RCC 7860 (cell line): ENCODE data around the gene BMP8B.
"Not testable (repeated sequence)": the region's sequence is repeated elsewhere in the genome, so short reads cannot be mapped to it uniquely, and the experiment has no call there.

Experiments used
- DNase-seq: peaks from one replicate; pipeline ENCODE4 v3.0.0-alpha.2; 2015; ENCODE audit warnings: low spot score
- FAIRE-seq: peaks from 2 replicates; lab custom pipeline; 2012; peaks lifted over from hg19 to GRCh38; lab: Jason Lieb, UNC

The BMP8B gene

DNA sequence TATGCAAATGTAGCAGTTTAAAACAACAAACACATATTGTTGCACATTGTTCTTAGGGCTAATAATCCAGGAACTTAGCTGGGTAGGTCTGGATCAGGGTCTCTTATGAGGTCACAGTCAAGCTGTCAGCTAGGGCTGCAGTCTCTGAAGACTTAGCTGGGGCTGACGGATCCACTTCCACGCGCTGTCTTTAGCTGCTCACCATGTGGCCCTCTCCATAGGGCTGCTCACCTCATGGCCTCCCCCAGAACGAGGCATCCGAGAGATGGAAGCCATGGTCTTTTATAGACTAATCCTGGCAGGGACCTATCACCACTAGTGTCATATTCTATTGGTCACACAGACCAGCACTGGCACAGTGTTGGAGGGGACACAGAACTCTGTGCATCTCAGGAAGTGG is 8.8 kb downstream of the BMP8B start:
- no peak for DNase-seq
- FAIRE-seq = no peak

DNA sequence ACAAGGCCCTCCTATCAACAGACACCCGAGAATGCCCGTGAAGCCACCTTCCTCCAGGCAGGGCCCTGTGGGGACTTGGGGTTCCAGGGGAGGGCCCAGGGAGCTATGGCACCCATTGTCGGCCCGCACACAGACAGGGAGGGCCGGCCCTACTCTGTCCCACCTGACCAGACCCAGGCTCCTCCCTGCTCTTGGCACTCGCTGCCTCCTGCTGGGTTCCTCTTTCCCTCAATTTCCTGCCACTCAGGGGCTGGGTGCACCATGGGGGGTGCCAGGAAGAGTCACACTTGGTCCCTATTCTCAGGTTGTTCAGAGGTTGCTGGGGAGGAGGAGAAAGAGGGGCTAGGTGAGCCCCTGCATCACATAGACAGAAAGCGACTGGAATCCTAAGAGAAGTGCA is 9.5 kb downstream of the BMP8B start:
- DNase-seq = no peak
- no peak for FAIRE-seq

DNA sequence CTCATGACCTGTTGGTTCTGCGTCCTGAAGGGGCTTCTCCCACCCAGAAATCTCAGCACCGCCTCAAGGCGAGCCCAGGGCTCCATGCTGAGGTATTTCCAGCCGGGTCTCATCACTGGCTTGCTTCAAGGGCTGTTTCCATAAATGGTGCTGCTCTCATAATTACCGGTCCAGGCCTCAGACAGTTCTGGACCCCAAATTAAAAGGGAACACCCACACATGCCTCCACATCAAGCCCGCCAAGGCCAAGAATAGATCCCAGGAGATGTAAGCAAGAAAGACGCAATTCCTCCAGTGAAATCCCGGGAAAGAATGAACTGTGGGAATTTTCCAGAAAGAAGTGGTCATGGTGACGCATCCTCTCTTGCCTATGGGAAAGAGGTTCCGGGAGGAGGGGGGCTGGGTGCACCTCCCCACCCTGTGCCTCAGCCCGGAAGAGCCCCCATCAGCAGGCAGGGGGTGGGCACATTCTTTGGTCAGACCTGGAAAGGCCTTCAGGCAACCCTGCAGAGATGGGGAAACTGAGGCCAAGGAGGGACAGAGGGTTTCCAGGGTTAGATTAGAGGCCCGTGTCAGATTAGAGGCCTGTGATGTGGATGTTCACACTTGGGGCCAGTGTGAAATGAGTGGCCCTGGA is 10.1 kb downstream of the BMP8B start:
- DNase-seq, FAIRE-seq: not testable (repeated sequence)

DNA sequence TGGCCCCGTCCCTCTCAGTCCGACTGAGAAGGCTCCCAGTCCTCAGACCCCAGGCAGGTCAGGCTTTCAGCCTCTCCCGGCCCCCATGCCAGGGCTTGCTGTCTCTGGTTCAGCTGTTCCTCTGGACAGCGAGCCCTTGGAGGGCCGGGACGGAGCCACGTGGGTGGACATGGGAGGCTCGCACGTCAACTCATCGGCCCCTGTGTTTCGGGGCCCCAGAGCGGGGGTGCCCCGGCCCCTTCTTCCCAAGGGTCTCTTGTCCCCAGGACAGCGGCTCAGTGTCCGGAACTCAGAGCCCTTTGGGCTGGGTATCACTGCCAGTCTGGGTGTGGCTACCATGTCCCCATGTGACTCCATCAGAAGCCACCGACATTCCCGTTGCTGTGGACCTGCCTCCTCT is 10.8 kb downstream of the BMP8B start:
- FAIRE-seq = not testable (repeated sequence)

DNA sequence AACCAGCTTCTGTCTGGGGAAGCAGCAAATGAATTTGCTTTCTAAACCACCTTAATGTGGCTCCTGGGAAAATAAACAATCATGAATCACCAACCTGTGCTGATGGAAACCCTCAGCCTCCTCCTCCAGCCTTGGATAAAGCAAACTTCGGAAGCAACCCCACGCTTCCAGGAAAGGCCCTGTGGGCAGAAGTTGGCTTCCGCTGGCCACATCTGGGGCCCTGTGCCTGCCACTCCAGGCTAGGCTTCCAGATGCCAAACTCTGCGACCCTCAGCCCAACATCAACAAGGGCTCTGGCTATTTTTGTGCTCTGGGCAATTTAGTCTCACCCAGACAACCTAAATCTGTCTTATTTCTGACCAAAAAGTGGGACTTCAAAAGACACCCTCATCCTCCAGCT is 11.4 kb downstream of the BMP8B start:
- no peak for DNase-seq
- FAIRE-seq = no peak

More for the DNA sequence above, 10.8 kb downstream of the BMP8B start:
- DNase-seq = not testable (repeated sequence)

DNA sequence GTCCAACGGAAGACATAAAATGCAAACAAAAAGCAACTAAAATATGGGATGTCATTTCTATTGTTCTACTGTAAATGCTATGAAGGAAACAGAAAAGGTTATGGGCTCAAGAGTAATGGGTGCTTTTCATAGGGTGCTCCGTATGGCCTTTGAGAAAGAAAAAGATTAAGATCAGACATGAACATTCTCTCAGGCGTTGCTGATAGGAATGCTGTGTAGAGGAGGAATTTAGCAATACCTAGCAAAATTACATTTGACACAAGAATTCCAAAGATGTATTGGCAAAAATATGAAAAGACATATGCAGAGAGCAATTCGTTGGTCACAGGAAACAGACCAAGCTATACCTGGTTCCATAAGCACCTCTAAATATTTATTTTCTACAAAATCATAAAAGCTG is 11.8 kb downstream of the BMP8B start:
- FAIRE-seq (no peak), DNase-seq (no peak)

DNA sequence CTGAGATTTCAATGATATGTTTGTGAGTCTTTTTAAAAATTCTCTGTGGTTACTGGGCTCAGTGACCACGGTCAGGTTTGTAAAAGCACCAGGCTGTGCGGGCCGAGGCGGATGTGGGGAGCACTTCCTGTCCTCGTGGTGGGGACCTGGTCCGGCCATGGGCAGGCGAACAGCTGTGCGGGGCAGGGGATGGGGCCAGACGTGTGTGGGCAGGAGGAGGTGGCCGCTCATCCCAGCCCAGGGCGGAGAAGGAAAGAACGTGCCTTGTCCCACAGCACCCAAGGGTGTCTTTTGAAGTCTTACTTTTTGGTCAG is 12.3 kb downstream of the BMP8B start:
- no peak for FAIRE-seq
- no peak for DNase-seq

DNA sequence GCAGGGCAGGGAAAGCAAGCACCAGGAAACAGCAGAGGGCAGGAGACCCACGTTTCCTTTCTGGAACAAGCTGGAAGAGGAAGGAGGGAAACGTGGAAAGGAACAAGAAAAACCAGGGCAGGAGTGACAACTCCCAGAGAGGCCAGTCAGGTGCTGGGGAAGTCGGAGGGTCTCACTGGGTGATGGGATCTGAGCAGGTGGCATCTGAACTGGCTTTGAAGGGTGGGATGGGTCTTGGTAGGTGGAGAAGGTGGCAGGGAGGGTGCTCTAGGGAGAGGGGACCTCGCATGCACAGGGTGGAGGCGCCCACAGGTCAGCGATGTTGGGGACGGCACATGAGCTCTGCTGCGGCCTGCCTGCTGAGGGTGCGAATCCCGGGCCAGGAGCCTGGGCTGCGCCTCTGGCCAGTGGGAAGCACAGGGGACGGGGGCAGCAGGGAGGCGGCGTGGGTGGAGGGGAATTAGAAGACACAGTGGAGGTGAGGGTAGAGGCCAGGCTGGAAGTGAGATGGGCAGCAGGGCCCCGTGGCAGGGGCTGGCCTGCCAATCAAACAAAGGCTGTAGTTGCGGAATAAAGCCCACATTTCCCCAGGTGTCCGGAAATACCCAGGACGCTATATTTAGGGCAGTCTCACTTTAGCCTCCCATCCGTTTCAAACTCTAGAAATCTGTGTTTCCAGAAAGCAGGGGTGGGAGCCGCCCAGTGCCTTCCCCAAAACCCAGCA is 12.8 kb downstream of the BMP8B start:
- not testable (repeated sequence) for DNase-seq, FAIRE-seq

DNA sequence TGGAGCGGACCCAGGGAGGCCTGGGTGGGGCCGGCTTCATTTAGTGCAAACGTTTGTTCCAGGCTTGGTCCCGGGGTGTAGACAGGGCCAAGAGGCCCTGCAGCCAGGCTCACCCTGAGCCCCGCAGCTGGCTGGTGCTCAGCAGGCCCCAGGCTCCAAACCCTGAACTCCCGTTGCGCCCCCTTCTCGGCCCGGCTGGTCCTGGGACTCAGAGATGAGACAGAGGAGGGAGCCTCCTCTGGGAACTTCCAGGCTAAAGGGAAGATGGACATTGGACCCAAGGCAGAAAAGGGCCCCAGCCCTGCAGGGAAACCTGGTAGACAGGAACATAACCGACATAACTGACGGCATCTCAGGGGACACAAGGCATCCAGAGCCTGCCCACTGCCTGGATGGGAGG is 13.5 kb downstream of the BMP8B start:
- not testable (repeated sequence) for FAIRE-seq, DNase-seq

DNA sequence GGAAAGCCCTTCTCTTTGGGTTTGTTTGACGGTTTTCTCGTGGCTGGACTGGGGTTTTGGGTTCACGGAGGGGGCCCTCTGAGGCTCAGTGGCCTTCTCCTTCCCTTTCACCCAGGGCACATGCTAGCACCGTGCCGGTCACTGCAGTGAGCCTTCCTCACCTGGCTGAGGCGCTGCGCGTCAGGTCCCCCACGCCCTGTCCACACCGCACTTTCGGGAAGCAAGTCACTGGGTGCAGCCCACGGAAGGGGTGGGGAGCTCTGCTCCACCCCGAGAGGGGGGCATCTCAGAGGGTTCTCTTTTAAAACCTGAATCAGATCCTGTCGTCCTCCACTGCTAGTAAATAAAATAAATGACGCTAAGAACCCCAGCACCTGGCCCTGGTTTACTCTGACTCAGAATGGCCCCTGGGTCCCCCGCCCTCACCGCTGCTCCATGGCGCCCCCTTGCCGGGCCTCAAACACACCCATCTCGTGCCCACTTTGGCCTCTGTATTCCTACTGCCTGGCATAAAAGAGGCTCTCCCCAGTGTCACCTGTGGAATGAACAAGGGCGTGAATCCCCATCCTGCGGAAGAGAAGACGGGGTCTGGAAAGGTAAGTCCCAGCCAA is 15.2 kb downstream of the BMP8B start:
- DNase-seq = not testable (repeated sequence)

DNA sequence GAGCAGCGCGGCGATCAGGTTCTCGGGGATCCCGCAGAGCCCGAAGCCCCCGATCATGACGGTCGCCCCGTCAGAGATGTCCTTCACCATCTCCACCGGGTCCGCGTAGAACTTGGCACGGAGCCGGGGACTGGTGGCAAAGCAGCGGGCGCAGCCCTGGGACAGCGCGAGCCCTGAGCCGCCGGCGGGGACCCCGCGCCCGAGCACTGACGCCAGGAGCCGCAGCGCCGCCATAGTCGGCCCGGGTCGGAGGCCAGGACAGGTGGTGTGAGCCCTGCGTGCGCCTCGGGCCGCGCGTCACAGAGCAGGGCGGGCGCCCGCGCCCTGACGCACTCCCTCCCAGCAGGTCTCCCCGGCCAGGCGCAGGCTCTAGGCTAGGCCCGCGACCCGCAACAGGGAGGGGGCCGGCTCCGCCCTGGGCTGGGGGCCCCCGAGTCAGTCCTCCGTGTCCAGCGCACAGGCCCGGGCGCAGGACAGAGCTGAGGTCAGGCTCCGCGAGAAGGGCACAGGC is 17.6 kb downstream of the BMP8B start, which contains the start of gene OXCT2:
OXCT2 (minus strand) TSS at position 327 of the 511 bp plus-strand sequence; CDS start at position 234, 93 bp downstream.
- not testable (repeated sequence) for DNase-seq, FAIRE-seq

More for the DNA sequence above, 15.2 kb downstream of the BMP8B start:
- FAIRE-seq = not testable (repeated sequence)

DNA sequence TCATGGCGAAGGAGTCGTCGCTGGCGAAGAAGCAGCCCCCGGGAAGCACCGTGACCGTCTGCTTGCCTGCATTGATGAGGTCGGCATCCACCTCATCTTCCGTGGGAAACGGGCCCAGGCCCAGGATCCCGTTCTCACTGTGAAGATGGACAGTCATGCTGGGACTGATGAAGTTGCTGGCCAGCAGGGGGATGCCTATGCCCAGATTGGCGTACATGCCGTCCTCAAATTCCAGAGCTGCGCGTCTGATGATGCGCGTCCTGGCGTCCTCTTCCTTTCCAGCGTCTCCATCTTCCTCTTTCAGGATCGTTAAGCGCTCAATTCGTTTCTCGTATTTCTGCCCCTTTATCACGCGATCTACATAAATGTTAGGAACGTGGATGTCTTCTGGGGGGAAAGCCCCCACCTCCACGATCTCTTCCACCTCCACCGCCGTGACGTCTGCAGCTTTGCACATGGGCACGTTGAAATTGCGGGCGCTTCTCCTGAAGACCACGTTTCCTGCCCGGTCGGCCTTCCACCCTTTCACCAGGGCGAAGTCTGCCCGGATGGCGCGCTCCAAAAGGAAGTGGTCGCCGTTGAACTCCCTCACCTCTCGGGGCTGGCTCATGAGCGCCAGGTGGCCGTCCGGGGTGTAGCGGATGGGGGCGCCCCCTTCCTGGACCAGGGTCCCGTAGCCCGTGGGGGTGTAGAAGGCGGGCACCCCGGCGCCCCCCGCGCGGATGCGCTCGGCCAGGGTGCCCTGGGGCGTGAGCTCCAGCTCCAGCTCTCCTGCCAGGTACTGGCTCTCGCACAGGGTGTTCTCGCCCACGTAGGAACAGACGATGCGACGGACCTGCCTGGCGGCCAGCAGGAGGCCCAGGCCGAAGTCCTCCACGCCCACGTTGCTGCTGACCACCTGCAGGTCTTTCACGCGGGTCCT is 18.3 kb downstream of the BMP8B start:
- not testable (repeated sequence) for DNase-seq, FAIRE-seq

DNA sequence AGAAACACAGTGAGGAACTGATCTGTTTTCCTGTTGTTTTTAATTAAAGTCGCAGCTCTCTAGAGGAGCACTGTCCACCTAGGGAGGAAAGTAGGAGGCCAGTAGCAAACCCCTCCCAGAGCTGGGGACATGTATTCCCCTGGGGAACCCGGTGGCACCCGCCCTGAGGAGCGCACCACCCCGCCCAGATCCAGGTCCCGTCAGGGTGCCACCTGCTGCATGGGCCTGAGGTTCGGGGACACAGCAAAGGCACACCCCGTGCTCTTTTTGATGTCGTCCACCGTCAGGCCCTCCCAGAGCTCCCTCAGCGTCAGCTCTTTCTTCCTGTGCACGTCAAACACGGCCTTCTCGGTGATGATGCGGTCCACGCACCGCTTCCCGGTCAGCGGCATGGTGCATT is 19.2 kb downstream of the BMP8B start:
- not testable (repeated sequence) for DNase-seq, FAIRE-seq

DNA sequence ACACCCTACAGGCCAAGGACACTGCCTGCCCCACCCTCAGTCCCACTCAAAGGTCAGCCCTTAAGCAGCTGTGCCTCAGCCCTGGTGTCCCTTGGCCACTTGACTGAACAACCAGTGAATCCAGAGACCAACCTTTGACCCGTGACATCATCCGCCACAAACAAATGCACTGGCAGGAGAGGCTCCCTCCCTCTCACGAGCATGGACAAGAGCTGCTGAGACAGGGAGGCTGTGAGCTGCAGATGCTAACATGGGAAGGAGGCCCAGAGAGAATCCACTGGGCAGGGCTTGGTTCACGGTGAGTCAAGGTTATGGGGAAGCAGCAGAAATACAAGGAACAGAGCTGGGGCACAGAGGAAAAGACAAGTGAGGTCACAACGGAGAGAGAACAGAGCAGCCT is 22.2 kb downstream of the BMP8B start:
- not testable (repeated sequence) for DNase-seq, FAIRE-seq

DNA sequence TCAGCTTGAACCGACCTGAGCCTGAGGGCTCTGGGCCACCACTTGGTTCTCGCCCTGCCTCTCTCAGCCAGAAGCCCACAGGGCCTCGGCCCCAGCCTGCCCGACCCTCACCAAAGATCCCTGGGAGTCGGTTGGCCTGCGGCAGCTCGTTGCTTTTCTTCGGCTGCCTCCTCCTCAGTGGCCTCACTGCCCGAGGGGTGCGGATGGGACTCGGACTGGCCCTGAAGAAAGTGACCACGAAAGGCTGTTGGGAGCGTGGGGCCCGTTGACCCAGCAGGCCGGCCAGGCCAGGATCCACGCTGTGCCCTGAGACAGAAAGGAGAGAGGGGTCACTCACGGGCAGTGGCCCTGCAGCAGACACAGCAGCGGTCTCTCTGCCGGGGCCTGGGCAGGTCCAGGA is 24.2 kb downstream of the BMP8B start:
- DNase-seq, FAIRE-seq: not testable (repeated sequence)

DNA sequence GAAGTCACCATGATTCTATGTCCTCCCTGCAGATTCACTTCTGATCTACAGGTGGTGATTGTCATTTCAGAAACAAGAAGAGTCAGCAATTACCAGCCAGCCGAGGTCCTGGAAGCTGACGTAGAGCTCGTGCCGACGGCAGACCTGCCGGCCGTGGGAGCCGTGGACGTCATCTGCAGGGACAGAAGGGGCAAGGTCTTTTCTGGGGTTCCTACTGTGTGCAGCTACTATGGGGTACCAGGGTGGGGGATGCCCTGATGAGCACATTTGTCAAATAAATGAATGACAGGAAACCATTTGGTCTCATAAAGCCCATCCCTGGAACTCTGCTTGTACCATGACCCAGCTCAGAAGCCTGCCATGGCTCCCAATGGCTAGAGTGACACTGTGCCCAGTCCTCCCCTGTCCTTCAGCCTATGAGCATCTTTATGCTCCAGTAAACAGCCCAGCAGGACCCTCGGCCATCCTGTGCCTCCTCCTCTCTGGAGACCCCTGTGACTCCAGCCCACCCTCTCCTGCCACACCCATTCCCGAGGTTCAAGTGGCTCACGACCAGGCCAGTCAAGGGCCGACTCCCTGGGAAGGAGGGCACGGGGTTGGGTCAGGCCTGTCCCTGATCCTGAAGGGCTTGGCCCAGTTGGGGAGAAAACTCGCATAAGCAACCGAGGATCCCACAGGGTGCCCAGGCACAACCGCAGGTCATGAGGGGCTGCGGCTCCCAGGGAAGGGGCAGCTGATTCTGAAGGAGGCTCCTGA is 24.9 kb downstream of the BMP8B start:
- not testable (repeated sequence) for DNase-seq, FAIRE-seq

DNA sequence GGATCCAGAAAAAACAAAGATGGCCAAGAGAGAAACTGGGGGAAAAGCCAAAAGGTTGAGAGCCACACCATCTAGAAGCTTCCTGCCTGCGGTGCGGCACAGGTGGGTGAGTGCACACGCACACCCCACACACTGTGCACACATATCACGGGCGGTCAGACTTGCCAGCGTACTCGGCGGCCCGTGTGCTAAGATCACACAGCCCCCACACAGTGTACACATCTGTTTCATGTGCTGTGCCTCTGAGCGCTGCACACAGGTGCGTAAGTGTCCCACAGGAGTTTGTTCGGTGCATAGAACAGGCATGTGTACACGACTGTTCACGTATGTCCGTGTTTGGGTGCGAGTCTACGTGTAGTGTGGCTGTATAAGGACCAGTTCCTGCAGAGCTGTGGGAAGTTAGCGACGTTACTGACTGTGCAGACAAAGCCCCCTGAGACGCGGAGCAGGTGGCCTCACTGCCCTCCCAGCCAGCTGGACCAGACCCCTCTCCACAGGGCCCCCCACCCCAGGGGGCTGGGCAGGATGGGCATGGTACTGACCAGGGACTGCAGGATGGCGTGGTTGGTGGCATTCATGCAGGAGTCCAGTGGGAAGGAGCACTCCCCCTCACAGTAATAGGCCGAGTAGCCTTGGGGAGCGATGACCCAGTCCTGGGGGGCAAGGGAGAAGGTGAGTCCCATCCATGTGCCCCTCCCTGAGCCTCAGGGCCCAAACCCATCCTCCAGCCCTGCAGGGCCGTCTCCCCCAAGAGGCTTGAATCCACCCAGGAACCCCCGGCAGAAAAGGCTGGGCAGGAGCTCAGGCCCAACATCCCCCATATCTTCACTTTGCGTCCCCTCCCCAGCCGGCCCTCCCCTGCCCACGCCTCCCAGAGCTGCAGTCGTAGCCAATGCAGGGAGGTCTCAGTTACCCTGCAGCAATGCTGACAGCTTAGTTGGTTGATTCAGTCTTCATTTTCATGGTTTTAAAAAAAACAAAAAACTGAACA is 25.8 kb downstream of the BMP8B start:
- no peak for DNase-seq
- no peak for FAIRE-seq

DNA sequence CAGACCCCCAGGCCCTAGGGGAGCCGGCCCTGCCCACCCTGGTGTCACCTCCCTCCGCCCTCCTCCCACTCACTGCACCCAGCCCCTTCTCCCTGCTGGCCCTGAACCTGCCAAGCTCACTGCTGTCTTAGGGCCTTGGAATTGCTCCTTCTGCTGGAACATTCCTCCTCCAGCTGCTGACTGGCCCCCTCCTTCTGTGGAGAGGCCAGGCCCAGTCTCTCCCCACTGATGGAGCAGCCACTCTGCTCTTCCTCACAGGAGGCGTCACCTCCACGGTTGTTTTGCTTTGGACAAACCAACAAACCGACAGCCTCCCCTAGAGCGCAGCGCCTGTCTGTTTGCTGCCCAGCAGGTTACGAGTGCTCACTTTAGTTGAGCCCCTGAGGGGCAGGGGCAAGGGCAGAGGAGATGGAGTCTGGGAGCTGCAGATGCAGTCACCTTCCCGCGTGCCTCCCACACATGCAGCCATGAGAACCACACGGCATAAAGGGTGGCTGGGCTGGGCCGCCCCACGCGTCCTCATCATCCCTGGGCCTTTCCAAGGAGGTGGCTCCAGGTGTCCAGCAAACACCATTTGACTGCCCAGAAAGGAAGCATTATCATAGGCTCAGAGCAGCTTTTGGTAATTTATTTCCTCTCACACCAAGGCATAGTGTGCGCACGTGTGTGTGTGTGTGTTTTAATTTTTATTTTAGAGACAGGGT is 27.0 kb downstream of the BMP8B start:
- FAIRE-seq = no peak
- DNase-seq = no peak
